ENCODE measurements around the gene DNAH14.
"Not testable (repeated sequence)": the region's sequence is repeated elsewhere in the genome, so short reads cannot be mapped to it uniquely, and the experiment has no call there.

Gene DNAH14

DNA sequence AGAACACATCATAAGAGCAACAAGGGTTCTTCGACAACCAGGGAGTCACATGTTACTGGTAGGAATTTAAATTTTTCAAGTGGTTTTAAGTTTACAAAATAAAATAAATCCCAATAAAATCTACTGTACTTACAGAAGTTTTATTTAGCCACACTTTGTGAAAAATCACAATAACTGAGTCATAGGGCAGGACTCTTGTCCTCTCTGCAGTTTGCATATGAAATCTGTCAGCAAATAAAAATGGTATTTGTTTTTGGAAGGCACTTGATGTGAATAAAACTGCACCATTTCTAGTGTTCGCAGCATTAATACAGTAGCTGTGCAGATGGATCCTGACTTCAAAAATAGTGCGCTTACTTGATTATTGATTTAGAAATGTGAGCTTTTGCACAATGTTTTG, 348.0 kb downstream of the DNAH14 start:
- DNase-seq = no peak

DNA sequence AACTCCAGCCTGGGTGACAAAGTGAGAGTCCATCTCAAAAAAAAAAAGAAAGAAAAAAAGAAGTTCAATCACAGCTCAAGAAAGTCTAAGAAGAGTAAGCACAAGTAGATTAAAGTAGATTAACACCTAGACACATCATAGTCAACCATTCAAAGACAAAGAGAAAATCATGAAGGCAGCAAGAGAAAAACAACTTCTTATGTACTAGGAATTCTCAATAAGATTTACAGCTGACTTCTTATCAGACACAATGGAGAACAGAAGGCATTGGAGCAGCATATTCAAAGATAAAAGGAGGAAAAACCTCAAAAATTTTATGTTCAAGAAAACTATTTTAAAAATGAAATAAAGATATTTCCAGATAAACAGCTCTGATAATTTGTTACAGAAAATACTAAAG, 351.1 kb downstream of the DNAH14 start:
- DNase-seq = no peak

DNA sequence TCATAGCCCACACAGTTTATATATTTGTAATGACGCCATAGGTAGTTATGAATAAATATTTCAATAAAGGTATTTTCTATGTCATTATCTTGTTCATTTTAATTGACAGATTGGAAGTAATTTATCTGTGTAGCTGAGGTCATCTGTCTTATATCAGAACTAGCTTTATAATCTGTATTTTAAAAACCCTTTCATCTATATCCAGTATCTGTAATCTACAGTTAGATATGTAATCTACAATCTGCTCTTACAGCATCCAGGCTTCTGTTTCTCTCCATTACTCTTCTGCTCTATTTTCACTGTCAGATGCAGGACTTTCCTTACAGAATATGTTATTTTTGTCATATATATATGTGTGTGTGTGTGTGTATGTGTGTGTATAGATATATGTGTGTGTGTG, 360.8 kb downstream of the DNAH14 start:
- DNase-seq = no peak

DNA sequence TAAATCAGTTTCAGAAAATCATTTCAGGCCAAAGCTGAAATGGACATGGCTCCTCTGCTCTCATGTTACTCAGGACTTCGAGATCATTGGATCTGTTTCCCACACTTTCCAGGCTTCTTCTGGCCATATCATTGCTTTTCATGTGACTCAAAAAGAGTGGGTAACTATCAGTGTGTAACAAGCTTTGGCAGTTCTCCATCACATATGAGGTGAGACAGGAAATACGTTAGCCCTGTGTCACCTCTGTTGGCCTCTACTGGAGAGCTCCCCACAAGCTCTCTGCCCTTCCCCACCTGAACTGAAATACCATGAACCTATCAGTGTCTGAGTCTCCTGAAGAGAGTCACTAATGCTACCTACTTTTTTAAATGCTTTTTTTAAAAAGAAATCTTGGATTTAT, 370.1 kb downstream of the DNAH14 start:
- no peak for DNase-seq

DNA sequence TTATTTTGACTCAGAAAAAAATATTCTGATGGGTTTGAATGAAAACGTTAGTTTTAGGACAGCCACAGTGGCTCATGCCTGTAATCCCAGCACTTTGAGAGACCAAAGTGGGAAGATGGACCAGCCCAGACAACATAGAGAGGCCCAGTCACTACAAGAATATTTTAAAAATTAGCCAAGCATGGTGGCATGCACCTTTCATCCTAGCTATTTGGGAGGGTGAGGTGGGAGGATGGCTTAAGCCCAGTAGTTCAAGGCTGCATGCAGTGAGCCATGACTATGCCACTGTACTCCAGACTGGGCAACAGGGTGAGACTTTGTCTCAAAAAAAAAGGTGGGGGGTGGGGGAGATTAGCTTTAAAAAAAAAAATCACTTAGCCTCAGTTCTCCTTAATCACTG, 370.9 kb downstream of the DNAH14 start:
- no peak for DNase-seq

DNA sequence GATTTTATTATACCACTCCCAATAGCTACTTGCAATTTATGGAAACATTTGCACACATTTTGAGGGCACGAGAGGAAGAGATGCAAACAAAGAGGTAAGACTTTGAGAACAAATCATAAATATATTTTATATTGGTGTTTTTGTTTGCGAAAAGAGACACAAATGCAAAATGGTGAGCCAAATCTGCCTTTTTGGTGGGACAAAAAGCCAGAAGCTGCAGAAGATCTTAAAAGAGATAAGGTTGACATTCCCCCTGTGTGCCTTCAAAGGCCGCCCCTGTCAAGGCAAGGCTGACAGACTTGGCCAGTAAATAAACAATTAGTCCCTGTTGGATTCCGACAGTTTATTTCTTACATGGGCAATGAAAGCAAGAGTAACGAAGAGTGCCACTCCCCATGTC, 375.5 kb downstream of the DNAH14 start:
- DNase-seq = no peak

DNA sequence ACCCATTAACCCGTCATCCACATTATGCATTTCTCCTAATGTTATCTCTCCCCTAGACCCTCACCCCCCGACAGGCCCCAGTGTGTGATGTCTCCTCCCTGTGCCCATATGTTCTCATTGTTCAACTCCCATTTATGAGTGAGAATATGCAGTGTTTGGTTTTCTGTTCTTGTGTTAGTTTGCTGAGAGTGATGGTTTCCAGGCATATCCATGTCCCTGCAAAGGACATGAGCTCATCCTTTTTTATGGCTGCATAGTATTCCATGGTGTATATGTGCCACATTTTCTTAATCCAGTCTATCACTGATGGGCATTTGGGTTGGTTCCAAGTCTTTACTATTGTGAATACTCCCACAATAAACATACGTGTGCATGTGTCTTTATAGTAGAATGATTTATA, 381.1 kb downstream of the DNAH14 start:
- DNase-seq = not testable (repeated sequence)

DNA sequence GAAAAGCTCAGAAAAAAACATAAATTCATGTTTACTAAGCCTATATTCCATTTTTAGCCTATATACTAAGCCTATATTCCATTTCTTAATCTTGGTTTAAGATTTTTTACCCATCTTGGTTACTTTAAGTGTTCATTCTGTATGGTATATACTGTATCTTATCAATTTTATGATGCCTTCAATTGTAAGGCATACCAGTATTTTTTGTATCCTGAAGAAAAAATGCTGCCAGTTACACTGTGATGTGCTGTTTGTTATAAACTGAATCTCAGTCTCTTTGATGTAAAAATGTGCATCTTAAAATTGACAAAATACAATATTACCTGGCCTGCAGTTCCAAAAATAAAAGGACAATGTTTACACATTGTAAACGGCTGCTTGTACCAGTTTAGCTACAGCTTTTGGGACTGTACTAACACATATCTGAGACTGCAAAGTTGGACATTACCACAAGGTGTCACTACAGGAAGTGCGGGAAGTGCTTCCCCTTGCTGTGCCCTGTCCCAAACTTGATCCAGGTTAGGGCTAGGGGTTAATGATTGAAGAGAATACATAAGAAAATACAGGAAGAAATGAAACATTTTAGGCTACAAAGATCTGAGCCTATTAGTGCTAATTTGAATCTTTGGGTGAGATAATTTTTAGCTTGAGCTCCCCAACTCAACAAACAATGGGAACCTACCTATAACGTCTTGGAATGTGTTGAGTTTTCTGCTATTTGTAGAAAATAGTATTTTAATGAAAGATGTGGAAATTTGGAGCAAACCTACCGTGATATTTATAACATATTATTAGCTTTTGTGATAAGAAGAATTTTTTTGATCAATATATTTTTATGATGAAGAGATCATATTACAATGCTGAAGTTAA, 389.5 kb downstream of the DNAH14 start:
- peak; percentile 30 for DNase-seq

DNA sequence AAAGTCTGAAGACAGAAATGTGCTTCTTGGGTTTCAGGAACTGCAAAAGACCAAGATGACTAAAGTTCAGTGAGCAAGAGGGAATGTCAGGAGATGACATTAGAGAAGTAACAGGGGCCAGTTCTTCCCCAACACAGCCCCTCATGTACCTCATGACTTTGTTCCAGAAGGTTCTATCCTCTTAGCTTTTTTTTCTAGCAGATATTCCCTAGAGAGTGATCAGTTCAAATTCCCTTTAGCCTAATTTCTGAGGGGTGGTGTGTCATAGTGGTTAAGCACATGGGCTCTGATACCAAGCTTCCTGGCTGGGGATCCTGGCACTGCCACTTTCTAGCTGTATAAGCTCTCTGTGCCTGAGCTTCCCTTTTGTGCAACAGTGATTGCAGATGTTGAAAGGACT, 390.4 kb downstream of the DNAH14 start:
- no peak for DNase-seq

DNA sequence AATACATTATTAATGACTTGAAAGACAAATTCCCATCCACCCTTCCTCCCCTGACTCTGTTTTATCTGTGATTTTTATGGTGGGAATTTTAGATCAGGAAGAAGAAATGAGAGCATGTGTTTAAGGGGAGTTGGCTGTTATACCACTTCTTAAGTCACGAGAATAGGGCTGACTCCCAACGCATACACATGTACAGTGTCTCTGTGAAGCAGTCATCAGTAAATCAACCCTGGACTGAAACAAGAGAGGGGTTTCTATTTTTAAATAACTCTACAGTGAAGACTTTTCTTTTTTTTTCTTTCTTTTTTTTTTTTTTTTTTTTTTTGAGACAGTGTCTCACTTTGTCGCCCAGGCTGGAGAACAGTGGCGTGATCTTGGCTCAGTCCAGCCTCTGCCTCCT, 392.3 kb downstream of the DNAH14 start:
- no peak for DNase-seq

DNA sequence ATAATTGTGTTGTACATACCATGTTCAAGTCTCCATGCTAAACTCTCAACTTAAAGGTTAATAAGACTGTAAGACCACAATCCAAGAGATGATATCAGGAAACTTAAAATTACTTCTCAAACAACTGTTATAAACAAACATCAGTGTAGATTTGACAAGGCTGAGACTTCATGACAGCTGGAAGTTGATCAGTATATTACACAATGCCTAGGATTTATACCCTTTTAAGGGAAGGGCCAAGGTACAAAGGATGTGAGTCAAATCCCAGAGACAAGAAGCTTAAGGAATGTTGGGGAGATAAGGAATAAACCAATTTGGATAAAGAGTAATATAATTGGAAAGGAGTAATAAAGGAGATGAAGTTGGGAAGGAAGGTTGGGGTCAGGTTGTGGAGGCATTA, 399.6 kb downstream of the DNAH14 start:
- DNase-seq = no peak

DNA sequence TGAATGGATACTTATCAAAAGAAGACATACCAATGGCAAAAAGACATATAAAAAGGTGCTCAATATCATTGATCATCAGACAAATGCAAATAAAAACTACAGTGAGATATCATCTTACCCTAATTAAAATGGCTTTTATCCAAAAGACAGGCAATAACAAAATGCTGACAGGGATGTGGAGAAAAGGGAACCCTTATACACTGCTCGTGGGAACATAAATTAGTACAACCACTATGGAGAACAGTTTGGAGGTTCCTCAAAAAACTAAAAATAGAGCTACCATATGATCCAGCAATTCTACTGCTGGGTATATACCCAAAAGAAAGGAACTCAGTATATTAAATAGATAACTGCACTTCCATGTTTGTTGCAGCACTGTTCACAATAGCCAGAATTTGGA, 400.5 kb downstream of the DNAH14 start:
- DNase-seq = not testable (repeated sequence)

DNA sequence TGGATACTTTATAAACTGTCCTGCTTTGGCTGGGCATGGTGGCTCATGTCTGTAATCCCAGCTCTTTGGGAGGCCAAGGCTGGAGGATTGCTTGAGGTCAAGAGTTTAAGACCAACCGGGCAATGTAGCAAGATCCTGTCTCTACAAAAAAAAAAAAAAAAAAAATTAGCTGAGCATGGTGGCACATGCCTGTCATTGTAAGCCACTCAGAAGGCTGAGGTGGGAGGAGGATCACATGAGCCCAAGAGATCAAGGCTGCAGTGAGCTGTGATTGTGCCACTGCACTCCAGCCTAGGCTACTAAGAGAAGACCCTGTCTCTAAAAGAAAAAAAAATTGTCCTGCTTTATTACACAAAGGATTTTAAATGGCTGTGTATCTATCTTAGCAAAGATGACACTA, 403.2 kb downstream of the DNAH14 start:
- no peak for DNase-seq

DNA sequence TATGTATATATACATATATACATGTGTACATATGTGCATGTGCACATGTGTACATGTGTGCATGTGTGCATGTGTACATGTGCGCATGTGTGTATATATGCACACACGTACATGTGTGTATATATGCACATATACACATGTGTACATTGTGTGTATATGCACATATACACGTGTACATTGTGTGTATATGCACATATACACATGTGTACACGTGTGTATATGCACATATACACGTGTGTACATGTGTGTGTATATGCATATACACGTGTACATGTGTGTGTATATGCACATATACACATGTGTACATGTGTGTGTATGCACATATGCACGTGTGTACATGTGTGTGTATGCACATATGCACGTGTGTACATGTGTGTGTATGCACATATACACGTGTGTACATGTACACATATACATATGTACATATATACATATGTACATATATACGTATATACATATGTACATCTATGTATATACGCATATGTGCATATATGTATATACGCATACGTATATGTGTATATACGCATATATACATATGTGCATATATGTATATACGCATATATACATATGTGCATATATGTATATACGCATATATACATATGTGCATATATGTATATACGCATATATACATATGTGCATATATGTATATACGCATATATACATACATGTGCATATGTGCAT, 405.8 kb downstream of the DNAH14 start:
- DNase-seq = not testable (repeated sequence)

DNA sequence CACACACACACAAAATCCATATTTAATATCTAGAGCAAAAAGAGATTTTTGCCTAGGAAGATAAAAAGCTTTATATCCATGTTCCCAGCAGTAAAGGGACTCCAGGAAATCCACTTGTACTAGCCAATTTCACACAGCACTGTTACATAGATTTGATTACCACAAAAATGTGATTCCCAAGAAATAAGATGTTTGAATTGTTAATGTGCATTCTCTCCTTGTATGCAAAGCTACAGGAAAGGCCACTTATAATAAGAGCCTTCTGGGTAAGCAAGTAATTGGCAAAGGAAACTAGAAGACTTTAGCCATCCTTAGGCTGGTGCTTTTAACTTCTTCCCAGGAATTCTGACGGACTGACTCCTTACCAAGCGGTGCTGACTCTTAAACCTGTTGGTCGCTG, 409.1 kb downstream of the DNAH14 start:
- no peak for DNase-seq

DNA sequence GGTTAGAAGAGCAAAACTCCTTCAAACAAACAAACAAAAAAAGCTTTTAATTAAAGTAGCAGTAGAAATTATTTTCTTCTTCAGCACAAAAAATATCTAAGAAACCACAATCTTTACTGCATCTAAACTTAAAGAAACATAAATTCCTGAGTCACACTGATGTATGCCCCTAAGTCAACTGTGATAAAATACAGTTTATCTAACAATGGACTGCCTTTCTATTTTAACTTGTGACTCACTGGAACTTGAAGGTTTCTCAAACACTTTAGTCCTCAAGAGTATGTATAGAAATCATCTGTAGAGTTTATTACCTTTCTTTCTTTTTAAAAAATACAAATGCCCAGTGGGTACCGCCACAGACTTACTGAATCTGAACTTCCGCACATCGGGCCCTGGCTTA, 412.2 kb downstream of the DNAH14 start:
- no peak for DNase-seq

DNA sequence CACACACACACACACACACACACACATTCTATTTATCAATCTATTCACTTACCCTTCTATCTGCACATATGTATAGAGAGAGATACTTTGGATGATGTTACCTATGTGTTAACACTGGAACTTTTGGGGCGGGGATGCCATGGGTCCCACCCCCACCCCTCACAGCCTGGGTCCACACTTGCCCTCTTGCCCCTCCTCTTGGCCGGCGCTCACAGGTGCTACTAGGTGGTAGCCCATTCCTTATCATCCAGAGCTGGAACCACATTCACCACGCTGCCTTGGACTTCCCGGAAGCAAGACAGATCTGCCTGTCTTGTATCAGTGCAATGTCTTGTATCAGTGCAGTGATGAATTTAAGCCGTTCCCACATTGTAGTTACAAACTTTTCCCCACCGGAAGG, 413.2 kb downstream of the DNAH14 start:
- no peak for DNase-seq

DNA sequence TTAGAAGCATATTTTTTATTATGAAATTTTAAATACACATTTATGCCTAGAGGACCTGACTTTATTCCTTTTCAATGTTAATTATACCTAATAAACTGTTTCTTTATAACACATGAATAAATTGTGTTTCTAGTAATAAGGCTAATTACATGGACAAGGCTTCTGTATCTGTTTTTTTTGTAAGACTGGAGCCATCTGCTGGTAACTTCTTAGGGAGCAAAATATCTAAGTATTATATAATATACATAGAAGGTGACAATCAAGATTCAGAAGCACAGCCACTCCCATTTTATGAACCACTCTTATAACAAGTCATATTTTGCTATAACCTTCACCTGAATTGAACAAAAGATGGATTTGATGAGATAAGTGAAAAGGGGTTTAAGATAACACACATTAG, 414.1 kb downstream of the DNAH14 start:
- no peak for DNase-seq

DNA sequence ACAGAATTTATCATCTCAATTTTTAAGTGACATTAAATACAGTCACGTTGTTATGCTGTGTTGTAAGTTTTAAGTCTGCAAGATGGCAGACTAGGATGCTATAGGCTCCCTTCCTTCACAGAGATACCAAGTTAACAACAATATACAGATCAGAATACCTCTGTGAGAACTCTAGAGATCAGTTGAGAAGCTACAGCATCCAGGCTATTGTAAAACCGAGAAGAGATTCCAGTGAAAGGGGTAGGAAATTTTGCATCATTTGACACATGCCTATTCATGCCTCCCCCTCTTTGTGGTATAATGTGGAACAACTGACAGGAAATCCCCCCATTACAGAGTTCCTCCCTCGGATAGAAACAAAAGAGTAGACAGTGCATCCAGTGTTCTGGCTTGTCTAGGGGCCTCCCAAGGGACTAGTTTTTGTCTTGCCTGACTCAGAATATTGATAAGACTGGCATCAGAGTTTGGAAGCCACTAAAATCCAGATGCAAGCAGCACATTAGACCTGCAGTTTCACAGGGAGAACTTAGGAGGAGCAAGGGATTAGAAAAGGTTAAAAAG, 417.7 kb downstream of the DNAH14 start:
- no peak for DNase-seq

DNA sequence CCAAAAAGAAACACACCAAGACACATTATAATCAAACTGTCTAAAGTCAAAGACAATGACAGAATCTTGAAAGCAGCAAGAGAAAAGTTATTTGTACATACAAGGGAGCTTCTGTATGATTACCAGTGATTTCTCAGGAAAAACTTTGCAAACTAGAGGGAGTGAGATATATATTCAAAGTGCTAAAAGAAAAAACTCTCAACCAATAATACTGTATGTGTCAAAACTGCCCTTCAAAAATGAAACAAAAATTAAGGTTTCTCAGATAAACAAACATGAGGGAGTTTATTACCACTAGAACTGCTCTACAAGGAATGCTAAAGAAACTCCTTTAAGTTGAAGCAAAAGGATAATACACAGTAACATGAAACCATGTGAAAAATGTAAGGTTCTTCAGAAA, 418.9 kb downstream of the DNAH14 start:
- DNase-seq = no peak

DNA sequence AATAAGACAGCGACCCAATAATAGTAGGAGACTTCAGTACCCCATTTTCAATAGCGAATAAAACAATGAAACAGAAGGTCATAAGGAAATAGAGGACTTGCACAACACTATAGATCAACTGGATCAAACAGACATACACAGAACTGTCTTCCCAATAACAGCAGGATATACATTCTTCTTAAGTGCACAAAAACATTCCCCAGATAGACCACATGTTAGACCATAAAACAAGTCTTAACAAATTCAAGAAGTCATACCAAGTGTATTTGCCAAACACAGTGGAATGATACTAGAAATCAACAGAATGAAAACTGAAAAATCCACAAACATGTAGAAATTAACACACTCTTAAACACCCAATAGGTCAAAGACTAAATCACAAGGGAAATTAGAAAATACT, 420.4 kb downstream of the DNAH14 start:
- DNase-seq = no peak

DNA sequence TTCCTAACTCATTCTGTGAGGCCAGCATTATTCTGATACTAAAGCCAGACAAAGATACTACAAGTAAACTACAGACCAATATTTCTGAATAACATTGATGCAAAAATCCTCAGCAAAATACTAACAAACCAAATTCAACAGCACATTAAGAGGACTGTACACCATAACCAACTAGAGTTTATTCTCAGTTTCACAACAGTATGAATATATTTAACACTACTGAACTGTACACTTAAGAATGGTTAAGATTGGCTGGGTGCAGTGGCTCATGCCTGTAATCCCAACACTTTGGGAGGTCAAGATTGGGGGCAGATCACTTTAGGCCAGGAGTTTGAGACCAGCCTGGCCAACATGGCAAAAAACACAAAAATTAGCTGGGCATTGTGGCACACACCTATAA, 421.4 kb downstream of the DNAH14 start:
- no peak for DNase-seq

DNA sequence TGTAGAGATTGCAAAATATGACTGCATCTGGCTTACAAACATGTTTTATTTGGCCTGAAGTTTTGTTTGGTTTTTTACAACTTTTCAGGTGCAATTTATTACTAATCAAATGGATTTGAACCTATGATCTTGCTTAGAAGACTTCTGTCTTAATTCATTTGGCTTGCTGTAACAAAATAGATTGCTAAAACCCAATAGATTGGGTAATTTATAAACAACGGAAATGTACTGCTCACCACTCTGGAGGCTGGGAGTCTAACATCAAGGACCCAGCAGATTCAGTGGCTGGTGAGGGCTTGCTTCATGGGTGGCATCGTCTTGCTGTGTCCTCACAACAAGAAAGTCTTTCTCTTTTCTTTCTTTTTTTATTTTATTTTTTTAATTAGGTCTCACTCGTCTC, 425.4 kb downstream of the DNAH14 start:
- DNase-seq = no peak

DNA sequence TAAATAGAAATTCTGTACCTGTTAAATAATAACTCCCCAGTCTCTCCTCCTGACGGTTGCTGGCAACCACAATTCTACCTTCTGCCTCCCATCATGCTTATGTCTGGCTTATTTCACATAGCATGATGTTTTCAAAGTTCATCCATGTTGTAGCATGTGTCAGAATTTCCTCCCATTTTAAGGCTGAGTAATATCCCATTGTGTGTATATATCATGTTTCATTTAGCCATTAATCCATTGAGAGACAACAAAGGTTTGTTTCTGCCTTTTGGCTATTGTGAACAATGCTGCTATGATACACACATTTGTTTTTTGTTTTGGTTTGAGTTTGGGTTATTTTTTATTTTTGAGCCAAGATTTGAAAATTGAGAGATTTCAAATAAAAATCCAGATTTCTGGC, 426.4 kb downstream of the DNAH14 start:
- no peak for DNase-seq

Data from stimulated activated CD4-positive, alpha-beta T cell treated with anti-CD3 and anti-CD28 coated beads, Interleukin-4, amount 100 ng/mL, for 24 hours (primary cell).